Central memory CD8-positive, alpha-beta T cell (primary cell): Measurements from ENCODE around the gene NFAM1.

Experiments used
- ATAC-seq: fragments of 150-1000 bp; cut with Tn5 transposase; replicated peaks from 2 replicates; pipeline ENCODE4 v1.10.0; 2022; ENCODE audit warnings: mild to moderate bottlenecking, moderate FRiP score, moderate number of reproducible peaks; ENCODE audit not compliant: poor library complexity, severe bottlenecking; ENCODE audit errors: extremely low read depth
- DNase-seq, 2 donors: peaks; one replicate each; pipeline ENCODE4 v3.0.0; 2021; ENCODE audit warnings: low spot score in 2 of 2
- H3K27ac Mint-ChIP-seq: one replicate; pipeline ENCODE4 v1.8.0; 2022; ENCODE audit warnings: low read depth, mild to moderate bottlenecking, moderate library complexity, mixed read lengths
- H3K27me3 Mint-ChIP-seq: one replicate; pipeline ENCODE4 v1.8.0; 2022; ENCODE audit warnings: mixed read lengths
- H3K36me3 Mint-ChIP-seq: one replicate; pipeline ENCODE4 v1.8.0; 2022; ENCODE audit warnings: mild to moderate bottlenecking, moderate library complexity, mixed read lengths; ENCODE audit not compliant: insufficient read depth
- H3K4me1 Mint-ChIP-seq: one replicate; pipeline ENCODE4 v1.8.0; 2022; ENCODE audit warnings: mixed read lengths
- H3K4me3 Mint-ChIP-seq: one replicate; pipeline ENCODE4 v1.8.0; 2022; ENCODE audit warnings: mild to moderate bottlenecking, moderate library complexity, mixed read lengths
- H3K9me3 Mint-ChIP-seq: one replicate; pipeline ENCODE4 v1.8.0; 2022; ENCODE audit warnings: mixed read lengths

NFAM1 gene

GRCh38 chr22:42365942-42366695, 66.1 kb downstream of the NFAM1 start:
- Mint-ChIP-seq H3K36me3 (peaks cover 4% of the 10 kb centered on the region), H3K27ac (no peak overlapping the region), H3K4me1 (peaks cover 14% of the 10 kb centered on the region), H3K27me3 (peaks cover 65% of the 10 kb centered on the region), H3K9me3 (no peaks in the 10 kb centered on the region), H3K4me3 (no peak overlapping the region)
- ATAC-seq, result no peak
- no peak for DNase-seq

- Mint-ChIP-seq H3K4me3 (no peak overlapping the region), H3K27me3 (peaks cover 71% of the 10 kb centered on the region), H3K9me3 (no peaks in the 10 kb centered on the region), H3K36me3 (peaks cover 4% of the 10 kb centered on the region), H3K27ac (no peak overlapping the region), H3K4me1 (peaks cover 14% of the 10 kb centered on the region)
- ATAC-seq, result no peak
- no peak for DNase-seq
Observed at GRCh38 chr22:42365111-42365865, 66.9 kb downstream of the NFAM1 start.

GRCh38 chr22:42364604-42365110, 67.5 kb downstream of the NFAM1 start:
- Mint-ChIP-seq H3K27me3 (peaks cover 77% of the 10 kb centered on the region), H3K4me3 (no peak overlapping the region), H3K27ac (no peak overlapping the region), H3K36me3 (peaks cover 4% of the 10 kb centered on the region), H3K9me3 (no peaks in the 10 kb centered on the region), H3K4me1 (peaks cover 12% of the 10 kb centered on the region)
- DNase-seq (no peak), ATAC-seq (no peak)

- Mint-ChIP-seq H3K4me3 (no peak overlapping the region), H3K27me3 (peaks cover 79% of the 10 kb centered on the region), H3K9me3 (no peaks in the 10 kb centered on the region), H3K36me3 (peaks cover 3% of the 10 kb centered on the region), H3K4me1 (peaks cover 7% of the 10 kb centered on the region), H3K27ac (no peak overlapping the region)
- ATAC-seq, result no peak
- DNase-seq, result no peak
Observed at GRCh38 chr22:42363892-42364291, 68.3 kb downstream of the NFAM1 start.

- H3K4me1 Mint-ChIP-seq, result no peaks in the 10 kb centered on the region
- H3K36me3 Mint-ChIP-seq, result no peaks in the 10 kb centered on the region
- no peak for ATAC-seq
Observed at GRCh38 chr22:42361523-42361922, 70.7 kb downstream of the NFAM1 start.

GRCh38 chr22:42360348-42360747, 71.9 kb downstream of the NFAM1 start:
- no peak overlapping the region for H3K27ac Mint-ChIP-seq
- DNase-seq (no peak), ATAC-seq (no peak)
- H3K27me3 Mint-ChIP-seq, result peaks cover 51% of the 10 kb centered on the region
- no peaks in the 10 kb centered on the region for H3K9me3 Mint-ChIP-seq
- no peak overlapping the region for H3K4me3 Mint-ChIP-seq
- no peaks in the 10 kb centered on the region for H3K4me1 Mint-ChIP-seq
- H3K36me3 Mint-ChIP-seq, result no peaks in the 10 kb centered on the region

More at GRCh38 chr22:42361523-42361922, 70.7 kb downstream of the NFAM1 start:
- H3K27ac Mint-ChIP-seq, result no peak overlapping the region
- no peaks in the 10 kb centered on the region for H3K9me3 Mint-ChIP-seq
- H3K4me3 Mint-ChIP-seq, result no peak overlapping the region
- DNase-seq, result no peak
- peaks cover 61% of the 10 kb centered on the region for H3K27me3 Mint-ChIP-seq

GRCh38 chr22:42358643-42359558, 73.3 kb downstream of the NFAM1 start:
- Mint-ChIP-seq H3K9me3 (no peaks in the 10 kb centered on the region), H3K27ac (no peak overlapping the region), H3K4me3 (no peak overlapping the region), H3K4me1 (no peaks in the 10 kb centered on the region), H3K27me3 (peaks cover 37% of the 10 kb centered on the region), H3K36me3 (peaks cover 1% of the 10 kb centered on the region)
- DNase-seq (no peak), ATAC-seq (no peak)

GRCh38 chr22:42357634-42358296, 74.4 kb downstream of the NFAM1 start:
- Mint-ChIP-seq H3K9me3 (no peaks in the 10 kb centered on the region), H3K36me3 (peaks cover 1% of the 10 kb centered on the region), H3K4me3 (no peak overlapping the region), H3K27ac (no peak overlapping the region), H3K4me1 (no peaks in the 10 kb centered on the region), H3K27me3 (peaks cover 30% of the 10 kb centered on the region)
- no peak for DNase-seq
- ATAC-seq, result no peak

- Mint-ChIP-seq H3K9me3 (no peaks in the 10 kb centered on the region), H3K27me3 (peaks cover 25% of the 10 kb centered on the region), H3K27ac (no peak overlapping the region), H3K4me3 (no peak overlapping the region), H3K36me3 (peaks cover 1% of the 10 kb centered on the region), H3K4me1 (no peaks in the 10 kb centered on the region)
- DNase-seq, result no peak
- no peak for ATAC-seq
Observed at GRCh38 chr22:42357221-42357620, 75.0 kb downstream of the NFAM1 start.

- ATAC-seq (no peak), DNase-seq (no peak)
- peaks cover 1% of the 10 kb centered on the region for H3K36me3 Mint-ChIP-seq
- H3K4me1 Mint-ChIP-seq, result no peaks in the 10 kb centered on the region
- peaks cover 18% of the 10 kb centered on the region for H3K27me3 Mint-ChIP-seq
- H3K9me3 Mint-ChIP-seq, result no peaks in the 10 kb centered on the region
- H3K27ac Mint-ChIP-seq, result no peak overlapping the region
- no peak overlapping the region for H3K4me3 Mint-ChIP-seq
Observed at GRCh38 chr22:42356533-42356932, 75.7 kb downstream of the NFAM1 start.

- H3K27me3 Mint-ChIP-seq, result no peaks in the 10 kb centered on the region
- H3K27ac Mint-ChIP-seq, result no peak overlapping the region
- DNase-seq (no peak), ATAC-seq (no peak)
- H3K36me3 Mint-ChIP-seq, result peaks cover 1% of the 10 kb centered on the region
- H3K9me3 Mint-ChIP-seq, result no peaks in the 10 kb centered on the region
- H3K4me1 Mint-ChIP-seq, result no peaks in the 10 kb centered on the region
- H3K4me3 Mint-ChIP-seq, result no peak overlapping the region
Observed at GRCh38 chr22:42353883-42354727, 78.1 kb downstream of the NFAM1 start.
